ENCODE measurements around the gene TEC. TPM values are rescaled to one million over a fixed set of nuclear protein-coding genes. Genes with fewer than 3 reads are reported as not detected.
"Not testable (repeated sequence)": the region's sequence is repeated elsewhere in the genome, so short reads cannot be mapped to it uniquely, and the experiment has no call there.

TEC gene
- polyA plus RNA-seq, 1 donor from 2014 or later = not detected

DNA sequence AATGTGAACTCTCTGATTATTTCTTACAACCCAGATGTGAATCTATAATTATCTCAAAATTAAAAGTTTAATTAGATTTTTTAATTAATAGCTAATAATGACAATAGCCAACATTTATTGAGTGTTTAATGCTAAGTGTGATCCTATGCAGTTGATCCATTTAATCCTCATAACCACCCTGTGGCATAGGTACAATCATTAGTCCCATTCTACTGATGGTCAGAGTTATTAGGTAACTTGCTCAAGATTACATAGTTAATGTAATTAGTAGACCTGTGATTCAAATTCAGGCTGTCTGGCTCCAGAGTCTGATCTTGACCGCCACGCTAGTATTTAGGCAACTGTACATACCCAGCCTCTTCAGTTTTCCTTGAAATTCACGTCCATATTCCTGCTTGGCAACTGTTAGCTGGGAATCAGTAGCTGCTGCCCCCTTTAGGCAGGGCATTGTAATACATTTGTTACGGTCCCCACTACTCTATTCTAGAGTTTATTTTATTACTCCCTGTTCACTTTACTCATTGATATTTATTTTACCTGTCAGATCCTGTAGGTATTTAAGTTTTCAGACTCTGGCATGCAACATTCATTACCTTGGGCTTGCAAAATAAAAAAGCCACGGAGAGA is 20.6 kb upstream of the TEC start:
- H3K9ac ChIP-seq (ENCODE audit: low read length) = no peak overlapping the region
- H3K27me3 ChIP-seq (ENCODE audit: insufficient read depth, low read depth, low read length) = no peaks in the 10 kb centered on the region

DNA sequence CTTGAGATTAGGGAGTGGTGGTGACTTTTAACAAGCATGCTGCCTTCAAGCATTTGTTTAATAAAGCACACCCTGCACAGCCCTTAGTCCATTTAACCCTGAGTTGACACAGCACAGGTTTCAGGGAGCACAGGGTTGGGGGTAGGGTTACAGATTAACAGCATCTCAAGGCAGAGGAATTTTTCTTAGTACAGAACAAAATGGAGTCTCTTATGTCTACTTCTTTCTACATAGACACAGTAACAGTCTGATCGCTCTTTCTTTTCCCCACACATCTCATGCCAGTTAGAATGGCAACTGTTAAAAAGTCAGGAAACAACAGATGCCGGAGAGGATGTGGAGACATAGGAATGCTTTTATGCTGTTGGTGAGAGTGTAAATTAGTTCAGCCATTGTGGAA is 16.4 kb upstream of the TEC start:
- H3K27me3 ChIP-seq (ENCODE audit: insufficient read depth, low read depth, low read length); H3K4me2 ChIP-seq (ENCODE audit: low read length); H3F3A ChIP-seq (ENCODE audit: insufficient read depth, low read length, poor library complexity, severe bottlenecking); H3K9ac ChIP-seq (ENCODE audit: low read length); H3K27ac ChIP-seq (ENCODE audit: low read length); H3K79me2 ChIP-seq (replicated peaks; ENCODE audit: insufficient read depth, low read length); H3K9me2 ChIP-seq (ENCODE audit: insufficient read depth, low read length); H4K20me1 ChIP-seq (ENCODE audit: insufficient read depth); H3K4me3 ChIP-seq (ENCODE audit: low read length); H3K9me3 ChIP-seq (ENCODE audit: low read length); H3K36me3 ChIP-seq (ENCODE audit: insufficient read depth, low read length); H2AFZ ChIP-seq (ENCODE audit: low read depth, low read length): not testable (repeated sequence)

More for the DNA sequence above, 20.6 kb upstream of the TEC start:
- Histone ChIP-seq H3K9me3 (ENCODE audit: low read length) (no peaks in the 10 kb centered on the region), H3K4me3 (ENCODE audit: low read length) (no peak overlapping the region), H3K79me2 (replicated peaks; ENCODE audit: insufficient read depth, low read length) (no peaks in the 10 kb centered on the region), H3K36me3 (ENCODE audit: insufficient read depth, low read length) (no peaks in the 10 kb centered on the region), H3K9me2 (ENCODE audit: insufficient read depth, low read length) (no peaks in the 10 kb centered on the region), H4K20me1 (ENCODE audit: insufficient read depth) (no peaks in the 10 kb centered on the region), H3K27ac (ENCODE audit: low read length) (no peak overlapping the region), H3F3A (ENCODE audit: insufficient read depth, low read length, poor library complexity, severe bottlenecking) (no peaks in the 10 kb centered on the region), H2AFZ (ENCODE audit: low read depth, low read length) (no peak overlapping the region), H3K4me2 (ENCODE audit: low read length) (no peak overlapping the region)
- no peak for TF ChIP-seq EZH2 (IDR thresholded peaks at IDR 0.05; ENCODE audit: borderline replicate concordance, insufficient read depth, low read length, poor library complexity, severe bottlenecking)
- TF ChIP-seq TAF1 (IDR thresholded peaks at IDR 0.05; ENCODE audit: low read depth) = no peak
- no peak for TF ChIP-seq MXI1 (conservative IDR thresholded peaks at IDR 0.05; ENCODE audit: poor library complexity, severe bottlenecking)
- no peak for TF ChIP-seq RAD21 (conservative IDR thresholded peaks at IDR 0.05)
- no peak for TF ChIP-seq SMC3 (conservative IDR thresholded peaks at IDR 0.05; ENCODE audit: poor library complexity)
- TF ChIP-seq, protein P1, sequence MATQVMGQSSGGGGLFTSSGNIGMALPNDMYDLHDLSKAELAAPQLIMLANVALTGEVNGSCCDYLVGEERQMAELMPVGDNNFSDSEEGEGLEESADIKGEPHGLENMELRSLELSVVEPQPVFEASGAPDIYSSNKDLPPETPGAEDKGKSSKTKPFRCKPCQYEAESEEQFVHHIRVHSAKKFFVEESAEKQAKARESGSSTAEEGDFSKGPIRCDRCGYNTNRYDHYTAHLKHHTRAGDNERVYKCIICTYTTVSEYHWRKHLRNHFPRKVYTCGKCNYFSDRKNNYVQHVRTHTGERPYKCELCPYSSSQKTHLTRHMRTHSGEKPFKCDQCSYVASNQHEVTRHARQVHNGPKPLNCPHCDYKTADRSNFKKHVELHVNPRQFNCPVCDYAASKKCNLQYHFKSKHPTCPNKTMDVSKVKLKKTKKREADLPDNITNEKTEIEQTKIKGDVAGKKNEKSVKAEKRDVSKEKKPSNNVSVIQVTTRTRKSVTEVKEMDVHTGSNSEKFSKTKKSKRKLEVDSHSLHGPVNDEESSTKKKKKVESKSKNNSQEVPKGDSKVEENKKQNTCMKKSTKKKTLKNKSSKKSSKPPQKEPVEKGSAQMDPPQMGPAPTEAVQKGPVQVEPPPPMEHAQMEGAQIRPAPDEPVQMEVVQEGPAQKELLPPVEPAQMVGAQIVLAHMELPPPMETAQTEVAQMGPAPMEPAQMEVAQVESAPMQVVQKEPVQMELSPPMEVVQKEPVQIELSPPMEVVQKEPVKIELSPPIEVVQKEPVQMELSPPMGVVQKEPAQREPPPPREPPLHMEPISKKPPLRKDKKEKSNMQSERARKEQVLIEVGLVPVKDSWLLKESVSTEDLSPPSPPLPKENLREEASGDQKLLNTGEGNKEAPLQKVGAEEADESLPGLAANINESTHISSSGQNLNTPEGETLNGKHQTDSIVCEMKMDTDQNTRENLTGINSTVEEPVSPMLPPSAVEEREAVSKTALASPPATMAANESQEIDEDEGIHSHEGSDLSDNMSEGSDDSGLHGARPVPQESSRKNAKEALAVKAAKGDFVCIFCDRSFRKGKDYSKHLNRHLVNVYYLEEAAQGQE (IDR thresholded peaks at IDR 0.05; ENCODE audit: borderline replicate concordance) = no peak
- TF ChIP-seq POLR2AphosphoS5 (IDR thresholded peaks at IDR 0.05) = no peak
- TF ChIP-seq EP300 (conservative IDR thresholded peaks at IDR 0.05; ENCODE audit: poor library complexity, severe bottlenecking) = no peak
- TF ChIP-seq, protein P2, sequence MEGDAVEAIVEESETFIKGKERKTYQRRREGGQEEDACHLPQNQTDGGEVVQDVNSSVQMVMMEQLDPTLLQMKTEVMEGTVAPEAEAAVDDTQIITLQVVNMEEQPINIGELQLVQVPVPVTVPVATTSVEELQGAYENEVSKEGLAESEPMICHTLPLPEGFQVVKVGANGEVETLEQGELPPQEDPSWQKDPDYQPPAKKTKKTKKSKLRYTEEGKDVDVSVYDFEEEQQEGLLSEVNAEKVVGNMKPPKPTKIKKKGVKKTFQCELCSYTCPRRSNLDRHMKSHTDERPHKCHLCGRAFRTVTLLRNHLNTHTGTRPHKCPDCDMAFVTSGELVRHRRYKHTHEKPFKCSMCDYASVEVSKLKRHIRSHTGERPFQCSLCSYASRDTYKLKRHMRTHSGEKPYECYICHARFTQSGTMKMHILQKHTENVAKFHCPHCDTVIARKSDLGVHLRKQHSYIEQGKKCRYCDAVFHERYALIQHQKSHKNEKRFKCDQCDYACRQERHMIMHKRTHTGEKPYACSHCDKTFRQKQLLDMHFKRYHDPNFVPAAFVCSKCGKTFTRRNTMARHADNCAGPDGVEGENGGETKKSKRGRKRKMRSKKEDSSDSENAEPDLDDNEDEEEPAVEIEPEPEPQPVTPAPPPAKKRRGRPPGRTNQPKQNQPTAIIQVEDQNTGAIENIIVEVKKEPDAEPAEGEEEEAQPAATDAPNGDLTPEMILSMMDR (IDR thresholded peaks at IDR 0.05; ENCODE audit: poor library complexity, severe bottlenecking) = no peak

DNA sequence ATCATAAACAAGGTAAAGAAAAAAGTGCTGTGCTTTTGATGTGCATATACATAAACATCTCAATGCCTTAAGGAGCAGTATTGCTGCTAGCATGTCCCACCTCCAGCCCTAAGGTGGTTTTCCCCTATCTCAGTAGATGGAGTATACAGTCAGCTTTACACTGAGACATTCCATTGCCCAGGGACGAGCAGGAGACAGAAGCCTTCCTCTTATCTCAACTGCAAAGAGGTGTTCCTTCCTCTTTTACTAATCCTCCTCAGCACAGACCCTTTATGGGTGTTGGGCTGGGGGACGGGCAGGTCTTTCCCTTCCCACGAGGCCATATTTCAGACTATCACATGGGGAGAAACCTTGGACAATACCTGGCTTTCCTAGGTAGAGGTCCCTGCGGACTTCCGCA is 16.0 kb upstream of the TEC start:
- not testable (repeated sequence) for H3K27ac ChIP-seq (ENCODE audit: low read length); H3K9me3 ChIP-seq (ENCODE audit: low read length); H2AFZ ChIP-seq (ENCODE audit: low read depth, low read length); H4K20me1 ChIP-seq (ENCODE audit: insufficient read depth); H3K4me2 ChIP-seq (ENCODE audit: low read length); H3K9ac ChIP-seq (ENCODE audit: low read length); H3K79me2 ChIP-seq (replicated peaks; ENCODE audit: insufficient read depth, low read length); H3K4me3 ChIP-seq (ENCODE audit: low read length); H3K27me3 ChIP-seq (ENCODE audit: insufficient read depth, low read depth, low read length); H3F3A ChIP-seq (ENCODE audit: insufficient read depth, low read length, poor library complexity, severe bottlenecking); H3K9me2 ChIP-seq (ENCODE audit: insufficient read depth, low read length); H3K36me3 ChIP-seq (ENCODE audit: insufficient read depth, low read length)
